DND-41 (cell line): ENCODE measurements around the gene PLIN4.

Experiments
- ATAC-seq: fragments of 200-7000 bp; cut with Tn5 transposase; 3 replicates; pipeline ENCODE4 v1.9.1; 2021; ENCODE audit warnings: low read depth; ENCODE audit not compliant: insufficient read depth
- DNase-seq: peaks from one replicate; pipeline ENCODE4 v3.0.0-alpha.2; 2020
- H2AFZ ChIP-seq: 2 replicates; pipeline ENCODE4 v1.6.0; 2012; ENCODE audit warnings: low read depth, low read length
- H3K27ac ChIP-seq: 2 replicates; pipeline ENCODE4 v1.5.1; 2012; ENCODE audit warnings: low read length, inconsistent platforms
- H3K27me3 ChIP-seq: fragments of 200-600 bp; sonication (generic); 2 replicates; pipeline ENCODE4 v1.6.0; 2012; ENCODE audit warnings: low read length, mild to moderate bottlenecking, inconsistent platforms; ENCODE audit not compliant: insufficient read depth, poor library complexity
- H3K36me3 ChIP-seq: 2 replicates; pipeline ENCODE4 v1.5.1; 2012; ENCODE audit warnings: low read length, inconsistent platforms; ENCODE audit not compliant: insufficient read depth
- H3K4me1 ChIP-seq: 2 replicates; pipeline ENCODE4 v1.5.1; 2012; ENCODE audit warnings: mild to moderate bottlenecking, low read length; ENCODE audit not compliant: insufficient read depth
- H3K4me2 ChIP-seq: 2 replicates; pipeline ENCODE4 v1.6.0; 2012; ENCODE audit warnings: mild to moderate bottlenecking, moderate library complexity, low read length, inconsistent platforms; ENCODE audit not compliant: insufficient read depth
- H3K4me3 ChIP-seq, 2 experiments: fragments of 200-600 bp in 1 of 2; shearing (Covaris generic) in 1 of 2; 2 replicates each; pipeline ENCODE4 v1.5.1; 2012 to 2016; ENCODE audit warnings: inconsistent platforms in 2 of 2, low read length in 2 of 2, mild to moderate bottlenecking in 2 of 2, low read depth in 1 of 2, moderate library complexity in 1 of 2
- H3K79me2 ChIP-seq: 2 replicates; pipeline ENCODE4 v1.6.0; 2012; ENCODE audit warnings: low read length, inconsistent platforms; ENCODE audit not compliant: insufficient read depth
- H3K9ac ChIP-seq: 2 replicates; pipeline ENCODE4 v1.6.0; 2012; ENCODE audit warnings: low read depth, mild to moderate bottlenecking, inconsistent platforms, low read length, moderate library complexity
- H3K9me3 ChIP-seq: 2 replicates; pipeline ENCODE4 v1.5.1; 2012; ENCODE audit warnings: low read length, moderate library complexity, mild to moderate bottlenecking, inconsistent platforms; ENCODE audit not compliant: insufficient read depth, severe bottlenecking
- H4K20me1 ChIP-seq: 2 replicates; pipeline ENCODE4 v1.6.0; 2012; ENCODE audit warnings: low read length; ENCODE audit not compliant: insufficient read depth
- EZH2 ChIP-seq: IDR thresholded peaks from 3 replicates; pipeline ENCODE4 v1.6.1; 2012; ENCODE audit warnings: borderline replicate concordance, low read depth, mild to moderate bottlenecking, moderate library complexity, low read length, inconsistent platforms; ENCODE audit not compliant: severe bottlenecking
- TF ChIP-seq, protein P1 (sequence below): IDR thresholded peaks from 2 replicates; pipeline ENCODE4 v1.5.1; 2012; ENCODE audit warnings: borderline replicate concordance, low read length, moderate library complexity, mild to moderate bottlenecking; ENCODE audit not compliant: poor library complexity, severe bottlenecking; ENCODE audit errors: extremely low read depth

The PLIN4 gene

DNA sequence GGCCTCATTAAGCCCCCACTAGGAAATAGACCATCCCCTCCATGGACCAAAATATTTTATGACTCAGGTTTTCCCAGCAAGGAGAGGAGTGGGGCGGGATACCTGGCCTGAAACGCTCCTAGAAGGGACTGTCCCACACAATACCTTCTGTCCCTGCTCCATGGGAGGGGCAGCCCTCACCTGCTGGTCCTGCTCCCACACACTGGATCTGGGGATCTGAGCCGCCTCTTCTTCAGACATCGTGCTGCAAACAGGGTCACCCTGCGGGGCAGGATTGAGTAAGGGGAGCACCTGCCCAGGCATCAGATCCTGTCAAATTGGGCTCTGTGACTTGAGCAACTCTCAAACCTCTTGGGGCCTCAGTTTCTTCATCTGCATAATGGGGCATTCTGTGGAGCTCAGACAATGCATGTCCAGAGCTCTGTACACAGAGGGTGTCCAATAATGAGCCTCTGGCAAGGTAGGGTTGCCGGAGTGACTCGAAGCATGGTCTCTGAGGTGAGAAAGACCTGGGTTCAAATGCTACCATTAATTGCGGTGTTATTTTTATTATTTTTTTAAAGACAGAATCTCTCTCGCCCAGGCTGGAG lies 15.6 kb upstream of the PLIN4 start:
- Histone ChIP-seq H2AFZ (no peak overlapping the region), H3K9me3 (no peaks in the 10 kb centered on the region), H3K4me3 (no peak overlapping the region), H3K36me3 (no peaks in the 10 kb centered on the region), H3K9ac (no peak overlapping the region), H4K20me1 (no peaks in the 10 kb centered on the region), H3K27ac (no peak overlapping the region), H3K79me2 (no peaks in the 10 kb centered on the region), H3K4me2 (no peak overlapping the region), H3K27me3 (no peaks in the 10 kb centered on the region), H3K4me1 (no peaks in the 10 kb centered on the region)
- DNase-seq: no peak
- TF ChIP-seq EZH2: no peak
- TF ChIP-seq, protein P1, sequence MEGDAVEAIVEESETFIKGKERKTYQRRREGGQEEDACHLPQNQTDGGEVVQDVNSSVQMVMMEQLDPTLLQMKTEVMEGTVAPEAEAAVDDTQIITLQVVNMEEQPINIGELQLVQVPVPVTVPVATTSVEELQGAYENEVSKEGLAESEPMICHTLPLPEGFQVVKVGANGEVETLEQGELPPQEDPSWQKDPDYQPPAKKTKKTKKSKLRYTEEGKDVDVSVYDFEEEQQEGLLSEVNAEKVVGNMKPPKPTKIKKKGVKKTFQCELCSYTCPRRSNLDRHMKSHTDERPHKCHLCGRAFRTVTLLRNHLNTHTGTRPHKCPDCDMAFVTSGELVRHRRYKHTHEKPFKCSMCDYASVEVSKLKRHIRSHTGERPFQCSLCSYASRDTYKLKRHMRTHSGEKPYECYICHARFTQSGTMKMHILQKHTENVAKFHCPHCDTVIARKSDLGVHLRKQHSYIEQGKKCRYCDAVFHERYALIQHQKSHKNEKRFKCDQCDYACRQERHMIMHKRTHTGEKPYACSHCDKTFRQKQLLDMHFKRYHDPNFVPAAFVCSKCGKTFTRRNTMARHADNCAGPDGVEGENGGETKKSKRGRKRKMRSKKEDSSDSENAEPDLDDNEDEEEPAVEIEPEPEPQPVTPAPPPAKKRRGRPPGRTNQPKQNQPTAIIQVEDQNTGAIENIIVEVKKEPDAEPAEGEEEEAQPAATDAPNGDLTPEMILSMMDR: no peak
- no peak for ATAC-seq

DNA sequence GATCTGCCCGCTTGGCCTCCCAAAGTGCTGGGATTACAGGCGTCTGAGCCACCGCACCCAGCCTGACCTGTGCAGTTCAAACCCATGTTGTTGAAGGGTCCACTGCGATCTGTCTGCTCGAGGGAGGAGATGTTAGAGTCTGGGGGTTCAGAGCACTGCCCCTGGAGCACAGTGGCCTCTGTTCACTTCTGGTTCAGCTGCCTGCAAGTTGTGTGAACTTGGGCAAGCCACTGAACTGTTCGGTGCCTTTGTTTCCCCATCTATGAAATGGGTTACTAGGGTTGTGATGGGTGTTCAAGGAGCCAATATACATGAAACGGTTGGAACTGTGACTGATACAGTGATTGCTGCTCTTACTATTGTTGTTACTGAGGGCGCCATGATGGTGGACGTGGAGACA lies 15.0 kb upstream of the PLIN4 start:
- Histone ChIP-seq H4K20me1 (no peaks in the 10 kb centered on the region), H3K4me2 (no peak overlapping the region), H3K9ac (no peak overlapping the region), H3K27ac (no peak overlapping the region), H3K4me1 (no peaks in the 10 kb centered on the region), H3K36me3 (no peaks in the 10 kb centered on the region), H3K4me3 (no peak overlapping the region), H3K27me3 (no peaks in the 10 kb centered on the region), H2AFZ (no peak overlapping the region), H3K79me2 (no peaks in the 10 kb centered on the region), H3K9me3 (no peaks in the 10 kb centered on the region)
- ATAC-seq (no peak), DNase-seq (no peak)
- TF ChIP-seq, protein P1: no peak
- TF ChIP-seq EZH2: no peak

DNA sequence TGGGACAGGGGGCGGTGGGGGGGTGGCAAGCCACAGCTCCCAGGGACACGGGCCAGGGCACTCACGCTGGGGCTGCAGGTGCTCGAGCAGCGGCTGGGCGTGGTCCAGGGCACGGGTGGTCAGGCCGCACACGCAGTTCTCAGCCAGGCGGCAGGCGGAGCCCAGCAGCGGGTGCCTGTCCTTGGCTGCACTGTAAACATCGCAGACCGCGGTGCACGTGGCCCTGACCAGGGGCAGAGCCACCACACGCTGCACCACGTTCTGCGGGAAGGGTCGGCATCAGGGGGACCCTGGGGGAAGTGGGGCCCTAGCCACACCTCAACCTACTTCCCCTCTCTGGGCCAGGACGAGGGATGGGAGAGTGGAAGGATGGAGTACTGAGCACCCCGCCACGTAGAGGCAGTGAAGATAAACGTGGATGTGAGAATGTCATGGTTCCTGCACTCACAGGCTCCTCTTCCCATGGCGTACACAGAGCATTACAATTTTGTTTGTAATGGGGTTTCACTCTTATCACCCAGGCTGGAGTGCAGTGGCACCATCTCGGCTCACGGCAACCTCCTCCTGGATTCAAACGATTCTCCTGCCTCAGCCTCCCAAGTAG lies 13.4 kb upstream of the PLIN4 start:
- H3K36me3 ChIP-seq: no peaks in the 10 kb centered on the region
- no peaks in the 10 kb centered on the region for H4K20me1 ChIP-seq
- no peaks in the 10 kb centered on the region for H3K4me1 ChIP-seq
- H3K4me2 ChIP-seq: no peak overlapping the region
- no peak overlapping the region for H3K4me3 ChIP-seq
- no peaks in the 10 kb centered on the region for H3K27me3 ChIP-seq
- H3K9ac ChIP-seq: no peak overlapping the region
- H3K79me2 ChIP-seq: no peaks in the 10 kb centered on the region
- DNase-seq (no peak), ATAC-seq (no peak)
- H3K27ac ChIP-seq: no peak overlapping the region
- no peak overlapping the region for H2AFZ ChIP-seq
- no peaks in the 10 kb centered on the region for H3K9me3 ChIP-seq
- TF ChIP-seq, protein P1: no peak
- no peak for TF ChIP-seq EZH2
